Measurements from ENCODE around the gene RAB36. TPM values are rescaled to one million over a fixed set of nuclear protein-coding genes. Genes with fewer than 3 reads are reported as not detected.

RAB36 gene
- polyA plus RNA-seq, 1 donor (not counting 4 experiments of a cell fraction or from before 2014, with no cell fraction given), result 1.9 TPM

DNA sequence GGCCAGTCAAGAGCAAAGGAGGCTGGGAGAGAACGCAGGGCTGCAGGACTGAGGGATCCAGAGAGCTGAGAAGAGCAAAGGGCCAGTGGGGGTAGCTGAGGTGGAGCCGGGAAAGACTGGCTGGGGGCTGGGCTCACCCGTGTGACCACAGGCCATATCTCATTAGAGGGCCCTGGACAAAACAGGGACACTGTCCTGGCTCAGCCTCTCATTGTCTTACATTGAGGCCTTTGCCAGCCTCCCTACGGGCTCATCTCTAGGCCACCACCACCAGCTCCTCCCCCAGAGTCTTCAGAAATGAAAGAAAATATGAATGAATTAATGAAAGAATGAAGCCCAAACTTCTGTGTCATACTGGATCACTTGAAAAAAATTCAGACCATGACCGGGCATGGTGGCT is 9.2 kb downstream of the RAB36 start:
- H3K4me2 ChIP-seq (ENCODE audit: control insufficient read depth, extremely low read depth, insufficient read depth, low read depth, low read length), result no peak overlapping the region
- H3K36me3 ChIP-seq (ENCODE audit: control insufficient read depth in 2 of 2, extremely low read depth in 1 of 2, insufficient read depth in 2 of 2, low read length in 2 of 2), result peaks cover 0 to 1% of the 10 kb centered on the region in 2 experiments
- H3K4me1 ChIP-seq (ENCODE audit: control insufficient read depth, extremely low read depth, insufficient read depth, low read length), result peaks cover 12% of the 10 kb centered on the region
- DNase-seq (ENCODE audit: low read depth, low spot score) (no peak), FAIRE-seq (no peak)
- dilution Hi-C loops (cut with MboI; ENCODE audit: extremely low pct_ligation_motif_present, low sequenced_read_pairs), result no loop called here
- H3K27me3 ChIP-seq (ENCODE audit: control insufficient read depth, extremely low read depth, insufficient read depth, low read length), result no peaks in the 10 kb centered on the region
- H3K9me1 ChIP-seq (ENCODE audit: control insufficient read depth, extremely low read depth, insufficient read depth, low read length), result no peaks in the 10 kb centered on the region
- H3K79me2 ChIP-seq (ENCODE audit: control insufficient read depth, insufficient read depth, low read length), result no peaks in the 10 kb centered on the region
- H3K27ac ChIP-seq (ENCODE audit: control insufficient read depth, insufficient read depth, low read length), result no peak overlapping the region
- no peak for TF ChIP-seq EZH2 (IDR thresholded peaks at IDR 0.05; ENCODE audit: low read length)
- TF ChIP-seq, protein P1, sequence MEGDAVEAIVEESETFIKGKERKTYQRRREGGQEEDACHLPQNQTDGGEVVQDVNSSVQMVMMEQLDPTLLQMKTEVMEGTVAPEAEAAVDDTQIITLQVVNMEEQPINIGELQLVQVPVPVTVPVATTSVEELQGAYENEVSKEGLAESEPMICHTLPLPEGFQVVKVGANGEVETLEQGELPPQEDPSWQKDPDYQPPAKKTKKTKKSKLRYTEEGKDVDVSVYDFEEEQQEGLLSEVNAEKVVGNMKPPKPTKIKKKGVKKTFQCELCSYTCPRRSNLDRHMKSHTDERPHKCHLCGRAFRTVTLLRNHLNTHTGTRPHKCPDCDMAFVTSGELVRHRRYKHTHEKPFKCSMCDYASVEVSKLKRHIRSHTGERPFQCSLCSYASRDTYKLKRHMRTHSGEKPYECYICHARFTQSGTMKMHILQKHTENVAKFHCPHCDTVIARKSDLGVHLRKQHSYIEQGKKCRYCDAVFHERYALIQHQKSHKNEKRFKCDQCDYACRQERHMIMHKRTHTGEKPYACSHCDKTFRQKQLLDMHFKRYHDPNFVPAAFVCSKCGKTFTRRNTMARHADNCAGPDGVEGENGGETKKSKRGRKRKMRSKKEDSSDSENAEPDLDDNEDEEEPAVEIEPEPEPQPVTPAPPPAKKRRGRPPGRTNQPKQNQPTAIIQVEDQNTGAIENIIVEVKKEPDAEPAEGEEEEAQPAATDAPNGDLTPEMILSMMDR (optimal IDR thresholded peaks at IDR 0.05 in 1 of 3, IDR thresholded peaks at IDR 0.05 in 1 of 3, conservative IDR thresholded peaks at IDR 0.05 in 1 of 3; ENCODE audit: extremely low read depth in 1 of 3, insufficient read depth in 2 of 3, low read length in 3 of 3), result no peak
- H3K4me3 ChIP-seq (ENCODE audit: control insufficient read depth in 2 of 3, extremely low read depth in 1 of 3, insufficient read depth in 2 of 3, low read depth in 1 of 3, low read length in 3 of 3), result no peak overlapping the region
- H3K9ac ChIP-seq (ENCODE audit: control insufficient read depth, extremely low read depth, insufficient read depth, low read length), result no peak overlapping the region
- H4K20me1 ChIP-seq (ENCODE audit: control insufficient read depth, extremely low read depth, insufficient read depth, low read length), result no peaks in the 10 kb centered on the region
- H2AFZ ChIP-seq (ENCODE audit: control insufficient read depth, low read length), result no peak overlapping the region
- no peaks in the 10 kb centered on the region for H3K9me3 ChIP-seq (ENCODE audit: control insufficient read depth, low read depth, low read length)

DNA sequence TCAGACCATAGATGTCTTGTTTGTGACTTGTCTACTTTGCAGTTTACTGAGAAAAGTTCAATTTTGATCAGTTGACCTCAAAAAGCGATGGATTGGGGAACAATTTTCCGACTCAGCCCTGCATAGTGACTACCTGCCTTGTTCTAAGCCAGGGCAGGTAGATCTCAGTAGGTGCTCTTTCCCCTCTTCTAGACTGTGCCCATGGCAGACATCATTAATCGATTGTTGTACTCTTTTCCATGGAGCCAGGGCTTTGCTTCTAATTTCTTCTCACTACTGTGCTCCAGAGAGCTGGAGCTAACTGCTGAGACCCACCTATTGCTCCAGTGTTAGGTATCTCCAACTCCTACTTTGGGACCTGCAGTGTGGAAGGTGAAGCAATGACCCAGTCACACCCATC is 9.9 kb downstream of the RAB36 start:
- Histone ChIP-seq H3K4me3 (ENCODE audit: control insufficient read depth in 2 of 3, extremely low read depth in 1 of 3, insufficient read depth in 2 of 3, low read depth in 1 of 3, low read length in 3 of 3) (no peak overlapping the region), H3K9me1 (ENCODE audit: control insufficient read depth, extremely low read depth, insufficient read depth, low read length) (no peaks in the 10 kb centered on the region), H3K4me2 (ENCODE audit: control insufficient read depth, extremely low read depth, insufficient read depth, low read depth, low read length) (no peak overlapping the region), H4K20me1 (ENCODE audit: control insufficient read depth, extremely low read depth, insufficient read depth, low read length) (no peaks in the 10 kb centered on the region), H3K4me1 (ENCODE audit: control insufficient read depth, extremely low read depth, insufficient read depth, low read length) (peaks cover 12% of the 10 kb centered on the region), H2AFZ (ENCODE audit: control insufficient read depth, low read length) (no peak overlapping the region), H3K9me3 (ENCODE audit: control insufficient read depth, low read depth, low read length) (no peaks in the 10 kb centered on the region), H3K27ac (ENCODE audit: control insufficient read depth, insufficient read depth, low read length) (no peak overlapping the region), H3K27me3 (ENCODE audit: control insufficient read depth, extremely low read depth, insufficient read depth, low read length) (no peaks in the 10 kb centered on the region), H3K79me2 (ENCODE audit: control insufficient read depth, insufficient read depth, low read length) (no peaks in the 10 kb centered on the region), H3K9ac (ENCODE audit: control insufficient read depth, extremely low read depth, insufficient read depth, low read length) (no peak overlapping the region), H3K36me3 (ENCODE audit: control insufficient read depth in 2 of 2, extremely low read depth in 1 of 2, insufficient read depth in 2 of 2, low read length in 2 of 2) (peaks cover 0 to 1% of the 10 kb centered on the region in 2 experiments)
- FAIRE-seq (no peak), DNase-seq (ENCODE audit: low read depth, low spot score) (no peak)
- dilution Hi-C loops (cut with MboI; ENCODE audit: extremely low pct_ligation_motif_present, low sequenced_read_pairs), result no loop called here
- no peak for TF ChIP-seq EZH2 (IDR thresholded peaks at IDR 0.05; ENCODE audit: low read length)
- TF ChIP-seq, protein P1 (optimal IDR thresholded peaks at IDR 0.05 in 1 of 3, IDR thresholded peaks at IDR 0.05 in 1 of 3, conservative IDR thresholded peaks at IDR 0.05 in 1 of 3; ENCODE audit: extremely low read depth in 1 of 3, insufficient read depth in 2 of 3, low read length in 3 of 3), result no peak

All from keratinocyte (primary cell).